Kidney glomerular epithelial cell (primary cell): ENCODE results near the gene YOD1.

Experiments used
- DNase-seq: peaks from one replicate; lab custom pipeline; 2025; lab: John Stamatoyannopoulos, UW

The YOD1 gene

GRCh38 chr1:207025146-207025880, 25.7 kb downstream of the YOD1 start:
- peak; percentile 63 for DNase-seq

- no peak for DNase-seq
Observed at GRCh38 chr1:207024202-207025145, 26.5 kb downstream of the YOD1 start.

- DNase-seq: no peak
Observed at GRCh38 chr1:207022996-207023679, 27.9 kb downstream of the YOD1 start.

- DNase-seq: no peak
Observed at GRCh38 chr1:207021876-207022596, 29.0 kb downstream of the YOD1 start.

- no peak for DNase-seq
Observed at GRCh38 chr1:207021139-207021861, 29.7 kb downstream of the YOD1 start.

- no peak for DNase-seq
Observed at GRCh38 chr1:207020709-207021107, 30.3 kb downstream of the YOD1 start.

- DNase-seq: no peak
Observed at GRCh38 chr1:207020065-207020708, 30.8 kb downstream of the YOD1 start.

- DNase-seq: no peak
Observed at GRCh38 chr1:207019661-207020060, 31.3 kb downstream of the YOD1 start.

- no peak for DNase-seq
Observed at GRCh38 chr1:207019161-207019560, 31.8 kb downstream of the YOD1 start.

- no peak for DNase-seq
Observed at GRCh38 chr1:207018707-207019106, 32.3 kb downstream of the YOD1 start.

- DNase-seq: no peak
Observed at GRCh38 chr1:207017615-207018559, 33.1 kb downstream of the YOD1 start.

GRCh38 chr1:207015791-207016190, 35.2 kb downstream of the YOD1 start:
- no peak for DNase-seq

- DNase-seq: no peak
Observed at GRCh38 chr1:207014728-207015127, 36.3 kb downstream of the YOD1 start.

- DNase-seq: no peak
Observed at GRCh38 chr1:207013321-207014085, 37.5 kb downstream of the YOD1 start.

GRCh38 chr1:207010726-207011125, 40.3 kb downstream of the YOD1 start:
- no peak for DNase-seq

GRCh38 chr1:207009945-207010344, 41.1 kb downstream of the YOD1 start:
- no peak for DNase-seq

- DNase-seq: no peak
Observed at GRCh38 chr1:207009182-207009850, 41.7 kb downstream of the YOD1 start.

GRCh38 chr1:207007352-207008033, 43.5 kb downstream of the YOD1 start:
- peak; percentile 92 for DNase-seq
